ENCODE data around the gene CEACAM19. TPM values are rescaled to one million over a fixed set of nuclear protein-coding genes. Genes with fewer than 3 reads are reported as not detected.

CEACAM19 gene
- total and polyA plus RNA-seq, 2 of the 13 experiments (the other 11 are each of a cell fraction or from before 2014, with no cell fraction given) = 1.3 to 4.0 TPM

GRCh38 chr19:44723952-44724319 is 52.7 kb downstream of the CEACAM19 start (continued):
- no peak for TF ChIP-seq SKIL (CRISPR knock-in tag; IDR thresholded peaks at IDR 0.05; ENCODE audit: borderline replicate concordance)
- TF ChIP-seq THAP9 (CRISPR knock-in tag; IDR thresholded peaks at IDR 0.05; ENCODE audit: borderline replicate concordance) = 0 out of 2 replicates have a peak, but pooled peaks have one; percentile 21
- no peak for TF ChIP-seq ZNF652 (CRISPR knock-in tag; IDR thresholded peaks at IDR 0.05; ENCODE audit: borderline replicate concordance, low read depth)
- peak; percentile 54; the same call in 1 of the 2 replicates for TF ChIP-seq ZFP91 (CRISPR knock-in tag; IDR thresholded peaks at IDR 0.05; ENCODE audit: borderline replicate concordance)
- TF ChIP-seq ZBTB3 (CRISPR knock-in tag; IDR thresholded peaks at IDR 0.05; ENCODE audit: borderline replicate concordance, low read depth) = no peak
- TF ChIP-seq KLF16 (CRISPR knock-in tag; IDR thresholded peaks at IDR 0.05) = peak in 1 of 2 experiments; percentile 66; a peak in 1 of 4 replicates
- TF ChIP-seq SSRP1 (CRISPR knock-in tag; IDR thresholded peaks at IDR 0.05) = no peak
- TF ChIP-seq SALL2 (CRISPR knock-in tag; IDR thresholded peaks at IDR 0.05) = no peak
- no peak for TF ChIP-seq MYPOP (CRISPR knock-in tag; IDR thresholded peaks at IDR 0.05)
- no peak for TF ChIP-seq DMTF1 (CRISPR knock-in tag; IDR thresholded peaks at IDR 0.05)
- TF ChIP-seq ZNF780A (CRISPR knock-in tag; IDR thresholded peaks at IDR 0.05) = no peak
- TF ChIP-seq TOPORS (CRISPR knock-in tag; IDR thresholded peaks at IDR 0.05) = no peak
- no peak for TF ChIP-seq REL (CRISPR knock-in tag; conservative IDR thresholded peaks at IDR 0.05)
- TF ChIP-seq ZNF138 (CRISPR knock-in tag; IDR thresholded peaks at IDR 0.05; ENCODE audit: low read depth) = no peak
- no peak for TF ChIP-seq ZBTB26 (CRISPR knock-in tag; IDR thresholded peaks at IDR 0.05; ENCODE audit: borderline replicate concordance)
